ENCODE measurements around the gene SMIM41. TPM values are rescaled to one million over a fixed set of nuclear protein-coding genes. Genes with fewer than 3 reads are reported as not detected.

The SMIM41 gene
- total RNA-seq, 1 experiment from 2014 or later = not detected

- peaks cover 35% of the 10 kb centered on the region for H3K4me1 ChIP-seq
- DNase-seq = no peak
- H3K4me3 Mint-ChIP-seq (ENCODE audit: unreplicated experiment) = no peak overlapping the region
Observed at GRCh38 chr12:52151153-52151836, 71.8 kb downstream of the SMIM41 start.

GRCh38 chr12:52151837-52152783, 72.6 kb downstream of the SMIM41 start:
- Mint-ChIP-seq H3K27ac (ENCODE audit: unreplicated experiment) (no peak overlapping the region), H3K27me3 (ENCODE audit: insufficient read depth, unreplicated experiment) (no peaks in the 10 kb centered on the region), H3K4me1 (ENCODE audit: low read depth, unreplicated experiment) (no peaks in the 10 kb centered on the region), H3K4me3 (ENCODE audit: unreplicated experiment) (no peak overlapping the region), H3K36me3 (ENCODE audit: insufficient read depth, unreplicated experiment) (no peaks in the 10 kb centered on the region), H3K9me3 (ENCODE audit: unreplicated experiment) (no peaks in the 10 kb centered on the region)
- intact Hi-C loops (cut with micrococcal nuclease; ENCODE audit: unreplicated experiment) = no loop called here
- CTCF ChIA-PET = no interaction called here
- DNase-seq = no peak
- Histone ChIP-seq H3K27me3 (replicated peaks; ENCODE audit: control insufficient read depth, insufficient read depth, low read length) (no peaks in the 10 kb centered on the region), H3K4me1 (peaks cover 29% of the 10 kb centered on the region), H3K4me3 (ENCODE audit: low read depth, low read length) (no peak overlapping the region), H3K9me3 (no peaks in the 10 kb centered on the region), H3K36me3 (ENCODE audit: control insufficient read depth, insufficient read depth, low read length) (no peaks in the 10 kb centered on the region)
- POLR2A ChIA-PET = no interaction called here
- TF ChIP-seq CTCF (IDR thresholded peaks at IDR 0.05; ENCODE audit: insufficient read depth in 1 of 2, low read depth in 1 of 2, low read length in 1 of 2, severe bottlenecking in 1 of 2, unreplicated experiment in 1 of 2) = no peak
- no TSS peak for BruUV-seq (replicated peaks)

More at GRCh38 chr12:52151153-52151836, 71.8 kb downstream of the SMIM41 start:
- no peak for TF ChIP-seq CTCF (IDR thresholded peaks at IDR 0.05; ENCODE audit: insufficient read depth in 1 of 2, low read depth in 1 of 2, low read length in 1 of 2, severe bottlenecking in 1 of 2, unreplicated experiment in 1 of 2)
- Histone ChIP-seq H3K9me3 (no peaks in the 10 kb centered on the region), H3K36me3 (ENCODE audit: control insufficient read depth, insufficient read depth, low read length) (no peaks in the 10 kb centered on the region), H3K4me3 (ENCODE audit: low read depth, low read length) (no peak overlapping the region), H3K27me3 (replicated peaks; ENCODE audit: control insufficient read depth, insufficient read depth, low read length) (no peaks in the 10 kb centered on the region)
- Mint-ChIP-seq H3K4me1 (ENCODE audit: low read depth, unreplicated experiment) (no peaks in the 10 kb centered on the region), H3K27me3 (ENCODE audit: insufficient read depth, unreplicated experiment) (no peaks in the 10 kb centered on the region), H3K36me3 (ENCODE audit: insufficient read depth, unreplicated experiment) (no peaks in the 10 kb centered on the region), H3K9me3 (ENCODE audit: unreplicated experiment) (no peaks in the 10 kb centered on the region), H3K27ac (ENCODE audit: unreplicated experiment) (no peak overlapping the region)
- ChIA-PET POLR2A (no interaction called here), CTCF (interaction anchor here (0.6 kb wide), 1 partner anchor 127 kb away, joined by 7 read pairs; no protein-coding TSS in a partner anchor)
- intact Hi-C loops (cut with micrococcal nuclease; ENCODE audit: unreplicated experiment) = no loop called here
- BruUV-seq (replicated peaks) = no TSS peak

- H3K4me3 Mint-ChIP-seq (ENCODE audit: unreplicated experiment) = no peak overlapping the region
- ChIA-PET POLR2A (no interaction called here), CTCF (no interaction called here)
- Histone ChIP-seq H3K4me3 (ENCODE audit: low read depth, low read length) (no peak overlapping the region), H3K27me3 (replicated peaks; ENCODE audit: control insufficient read depth, insufficient read depth, low read length) (no peaks in the 10 kb centered on the region), H3K36me3 (ENCODE audit: control insufficient read depth, insufficient read depth, low read length) (no peaks in the 10 kb centered on the region), H3K4me1 (peaks cover 25% of the 10 kb centered on the region), H3K9me3 (no peaks in the 10 kb centered on the region)
- no peaks in the 10 kb centered on the region for H3K27me3 Mint-ChIP-seq (ENCODE audit: insufficient read depth, unreplicated experiment)
- intact Hi-C loops (cut with micrococcal nuclease; ENCODE audit: unreplicated experiment) = no loop called here
- no peaks in the 10 kb centered on the region for H3K36me3 Mint-ChIP-seq (ENCODE audit: insufficient read depth, unreplicated experiment)
- BruUV-seq (replicated peaks) = no TSS peak
- no peak overlapping the region for H3K27ac Mint-ChIP-seq (ENCODE audit: unreplicated experiment)
- H3K4me1 Mint-ChIP-seq (ENCODE audit: low read depth, unreplicated experiment) = no peaks in the 10 kb centered on the region
- no peak for TF ChIP-seq CTCF (IDR thresholded peaks at IDR 0.05; ENCODE audit: insufficient read depth in 1 of 2, low read depth in 1 of 2, low read length in 1 of 2, severe bottlenecking in 1 of 2, unreplicated experiment in 1 of 2)
- no peaks in the 10 kb centered on the region for H3K9me3 Mint-ChIP-seq (ENCODE audit: unreplicated experiment)
- no peak for DNase-seq
Observed at GRCh38 chr12:52152905-52153317, 73.4 kb downstream of the SMIM41 start.
